Right atrium auricular region (tissue), 2 donors: ENCODE results near the gene GRIN3B. TPM values are rescaled to one million over a fixed set of nuclear protein-coding genes. Genes with fewer than 3 reads are reported as not detected.

Source experiments
- DNase-seq: peaks from one replicate; pipeline ENCODE4 v3.0.0-alpha.2; 2019; ENCODE audit warnings: low spot score
- H3K27ac ChIP-seq, 2 donors: fragments of 200-600 bp; sonication (generic); 1 replicate in 1 of 2; 2 replicates in 1 of 2; pipeline ENCODE4 v1.5.1; 2016 to 2019
- H3K27me3 ChIP-seq, 2 donors: fragments of 200-600 bp; sonication (generic); one replicate each; pipeline versions ENCODE4 v1.5.1 to v1.6.0; 2017 to 2019
- H3K36me3 ChIP-seq: fragments of 200-600 bp; sonication (generic); one replicate; pipeline ENCODE4 v1.5.1; 2016
- H3K4me1 ChIP-seq, 2 donors: fragments of 200-600 bp; sonication (generic); one replicate each; pipeline versions ENCODE4 v1.5.1 to v1.6.0; 2017 to 2019
- H3K4me3 ChIP-seq, 2 donors: fragments of 200-600 bp; sonication (generic); 1 replicate in 1 of 2; 2 replicates in 1 of 2; pipeline ENCODE4 v1.5.1; 2017 to 2019; ENCODE audit warnings: mild to moderate bottlenecking in 1 of 2, moderate library complexity in 1 of 2
- H3K9me3 ChIP-seq, 2 donors: fragments of 200-600 bp; sonication (generic); one replicate each; pipeline ENCODE4 v1.5.1; 2019
- total RNA-seq, 2 donors: library from RNA; depleted of rRNA; stranded (reverse); fragments of >200 nt; gene quantifications; one replicate each; pipeline ENCODE4 v1.1.0, GENCODE V29; 2016
- TF ChIP-seq, protein P1 (sequence below), 2 donors: fragments of 200-600 bp; sonication (generic); IDR thresholded peaks; one replicate each; pipeline ENCODE4 v1.5.1; 2019; ENCODE audit warnings: antibody characterized with exemption in 2 of 2

GRIN3B gene
- total RNA-seq, 2 donors from 2014 or later: 0.12 TPM; not detected in 1

DNA sequence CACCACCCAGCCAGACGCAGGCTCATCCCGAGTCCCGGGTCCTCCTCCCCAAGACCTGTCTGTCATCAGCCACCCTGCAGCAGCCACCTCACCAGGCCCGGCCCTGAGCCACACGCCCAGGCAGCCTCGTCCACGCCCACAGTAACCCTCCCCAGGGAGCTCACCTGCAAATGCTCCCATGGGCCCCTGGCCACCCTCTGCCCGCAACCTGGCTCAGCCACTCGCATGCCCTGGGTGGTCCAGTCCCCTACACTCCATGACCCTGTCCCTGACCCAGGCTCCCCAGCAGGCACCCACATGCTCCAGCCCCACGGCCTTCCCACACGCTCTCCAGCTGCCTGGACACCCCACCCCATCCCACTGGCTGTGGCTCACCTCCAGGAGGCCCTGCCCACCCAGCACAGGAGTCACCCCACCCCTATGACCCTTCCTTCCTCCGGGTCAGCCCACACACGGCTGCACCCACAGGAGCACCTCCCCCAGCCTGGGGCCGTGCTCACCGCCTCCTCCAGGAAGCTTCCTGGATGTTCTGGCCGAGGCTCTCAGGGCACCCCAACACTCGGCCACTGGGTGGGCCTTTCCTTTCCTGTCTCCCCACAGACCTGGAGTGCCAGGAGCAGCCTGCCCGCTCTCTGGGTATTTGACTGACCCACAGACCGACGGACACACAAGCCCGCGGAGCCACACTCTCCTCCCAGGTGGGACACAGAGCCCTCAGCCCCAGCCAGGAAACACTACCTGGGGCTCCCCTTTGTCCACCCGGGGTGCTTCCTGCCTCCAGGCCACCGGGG lies 17.1 kb downstream of the GRIN3B start:
- Histone ChIP-seq H3K9me3 (no peaks in the 10 kb centered on the region), H3K36me3 (peaks cover 26% of the 10 kb centered on the region), H3K27ac (peak overlapping the region; percentile 53 to 94), H3K4me1 (peaks cover 0 to 65% of the 10 kb centered on the region in 2 donors), H3K4me3 (no peak overlapping the region), H3K27me3 (no peaks in the 10 kb centered on the region)
- no peak for DNase-seq
- TF ChIP-seq, protein P1, sequence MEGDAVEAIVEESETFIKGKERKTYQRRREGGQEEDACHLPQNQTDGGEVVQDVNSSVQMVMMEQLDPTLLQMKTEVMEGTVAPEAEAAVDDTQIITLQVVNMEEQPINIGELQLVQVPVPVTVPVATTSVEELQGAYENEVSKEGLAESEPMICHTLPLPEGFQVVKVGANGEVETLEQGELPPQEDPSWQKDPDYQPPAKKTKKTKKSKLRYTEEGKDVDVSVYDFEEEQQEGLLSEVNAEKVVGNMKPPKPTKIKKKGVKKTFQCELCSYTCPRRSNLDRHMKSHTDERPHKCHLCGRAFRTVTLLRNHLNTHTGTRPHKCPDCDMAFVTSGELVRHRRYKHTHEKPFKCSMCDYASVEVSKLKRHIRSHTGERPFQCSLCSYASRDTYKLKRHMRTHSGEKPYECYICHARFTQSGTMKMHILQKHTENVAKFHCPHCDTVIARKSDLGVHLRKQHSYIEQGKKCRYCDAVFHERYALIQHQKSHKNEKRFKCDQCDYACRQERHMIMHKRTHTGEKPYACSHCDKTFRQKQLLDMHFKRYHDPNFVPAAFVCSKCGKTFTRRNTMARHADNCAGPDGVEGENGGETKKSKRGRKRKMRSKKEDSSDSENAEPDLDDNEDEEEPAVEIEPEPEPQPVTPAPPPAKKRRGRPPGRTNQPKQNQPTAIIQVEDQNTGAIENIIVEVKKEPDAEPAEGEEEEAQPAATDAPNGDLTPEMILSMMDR (IDR thresholded peaks at IDR 0.05): no peak

- no peaks in the 10 kb centered on the region for H3K9me3 ChIP-seq
- H3K27me3 ChIP-seq: no peaks in the 10 kb centered on the region
- H3K4me1 ChIP-seq: peaks cover 0 to 71% of the 10 kb centered on the region in 2 donors
- H3K27ac ChIP-seq: peak overlapping the region; percentile 53 to 94
- TF ChIP-seq, protein P1 (IDR thresholded peaks at IDR 0.05): no peak
- H3K36me3 ChIP-seq: peaks cover 20% of the 10 kb centered on the region
- no peak for DNase-seq
- H3K4me3 ChIP-seq: no peak overlapping the region
These were observed 17.7 kb downstream of the GRIN3B start for GRCh38 chr19:1017906-1018305.

DNA sequence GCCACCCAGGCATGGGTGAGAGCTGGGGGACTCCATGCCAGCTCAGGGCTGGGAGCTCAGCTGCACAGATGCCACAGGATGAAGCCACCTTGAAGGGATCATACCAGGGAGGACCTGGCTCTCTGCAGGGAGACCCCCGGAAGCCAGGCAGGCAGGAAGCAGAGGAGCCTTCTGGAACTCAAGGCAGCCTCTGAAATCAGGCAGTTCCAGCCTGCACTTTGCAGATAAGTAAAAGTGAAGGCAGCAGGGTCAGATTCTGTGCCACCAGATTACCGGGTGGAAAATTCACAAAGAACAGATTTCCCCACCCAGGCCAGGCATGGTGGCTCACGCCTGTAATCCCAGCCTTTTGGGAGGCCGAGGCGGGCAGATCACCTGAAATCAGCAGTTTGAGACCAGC lies 18.2 kb downstream of the GRIN3B start:
- no peak for DNase-seq
- Histone ChIP-seq H3K27me3 (no peaks in the 10 kb centered on the region), H3K36me3 (peaks cover 15% of the 10 kb centered on the region), H3K9me3 (no peaks in the 10 kb centered on the region), H3K4me1 (peaks cover 0 to 75% of the 10 kb centered on the region in 2 donors), H3K4me3 (no peak overlapping the region), H3K27ac (peak overlapping the region in 1 of 2 donors; percentile 94)
- TF ChIP-seq, protein P1 (IDR thresholded peaks at IDR 0.05): no peak

- no peak for DNase-seq
- Histone ChIP-seq H3K4me1 (peaks cover 0 to 76% of the 10 kb centered on the region in 2 donors), H3K27me3 (no peaks in the 10 kb centered on the region), H3K36me3 (peaks cover 8% of the 10 kb centered on the region), H3K27ac (peak overlapping the region; percentile 89 to 94), H3K4me3 (peak overlapping the region; percentile 83 to 92), H3K9me3 (no peaks in the 10 kb centered on the region)
- TF ChIP-seq, protein P1 (IDR thresholded peaks at IDR 0.05): no peak
These were observed 18.9 kb downstream of the GRIN3B start for GRCh38 chr19:1018932-1019615.

- Histone ChIP-seq H3K4me3 (peak overlapping the region; percentile 83 to 92), H3K9me3 (no peaks in the 10 kb centered on the region), H3K27me3 (no peaks in the 10 kb centered on the region), H3K27ac (peak overlapping the region; percentile 89 to 94), H3K4me1 (peaks cover 0 to 76% of the 10 kb centered on the region in 2 donors), H3K36me3 (peaks cover 5% of the 10 kb centered on the region)
- TF ChIP-seq, protein P1 (IDR thresholded peaks at IDR 0.05): no peak
- no peak for DNase-seq
These were observed 19.4 kb downstream of the GRIN3B start for GRCh38 chr19:1019616-1019961.
